ENCODE data around the gene GRIA3. TPM values are rescaled to one million over a fixed set of nuclear protein-coding genes. Genes with fewer than 3 reads are reported as not detected.
"Not testable (repeated sequence)": the region's sequence is repeated elsewhere in the genome, so short reads cannot be mapped to it uniquely, and the experiment has no call there.

The GRIA3 gene
- total and polyA plus RNA-seq, 9 donors, result 1.2 to 11.2 (median 4.2) TPM

DNA sequence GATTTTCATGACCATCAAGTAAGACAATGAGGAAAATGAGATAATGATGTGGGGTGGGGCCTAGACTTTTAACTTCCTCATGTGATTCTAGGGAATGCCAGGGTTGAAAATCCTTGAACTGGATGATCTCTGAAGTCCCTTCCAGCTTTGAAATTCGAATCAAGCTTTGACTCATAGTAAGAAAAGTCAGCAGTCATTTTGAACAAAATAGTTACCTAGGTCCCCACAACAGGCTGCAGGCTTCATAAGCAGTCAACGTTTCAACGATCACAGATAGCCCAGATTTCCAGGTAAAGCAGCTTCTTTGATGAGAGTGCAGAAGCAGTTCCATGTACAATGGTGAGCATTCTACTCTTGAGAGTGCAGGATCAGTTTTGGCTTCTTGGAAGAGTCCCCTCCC lies 93.7 kb downstream of the GRIA3 start:
- Histone ChIP-seq H3K27ac (no peak overlapping the region), H3K4me3 (no peak overlapping the region), H3K36me3 (no peaks in the 10 kb centered on the region), H3K4me1 (ENCODE audit: insufficient read depth) (no peaks in the 10 kb centered on the region), H3K9me3 (no peaks in the 10 kb centered on the region), H3K27me3 (no peaks in the 10 kb centered on the region)
- 57 to 63% (median 61%) methylated on average over 3 of the region's 3 CpGs for WGBS, 3 donors
- no peak for TF ChIP-seq EP300 (IDR thresholded peaks at IDR 0.05)
- TF ChIP-seq POLR2A (IDR thresholded peaks at IDR 0.05), result no peak
- TF ChIP-seq, protein P1, sequence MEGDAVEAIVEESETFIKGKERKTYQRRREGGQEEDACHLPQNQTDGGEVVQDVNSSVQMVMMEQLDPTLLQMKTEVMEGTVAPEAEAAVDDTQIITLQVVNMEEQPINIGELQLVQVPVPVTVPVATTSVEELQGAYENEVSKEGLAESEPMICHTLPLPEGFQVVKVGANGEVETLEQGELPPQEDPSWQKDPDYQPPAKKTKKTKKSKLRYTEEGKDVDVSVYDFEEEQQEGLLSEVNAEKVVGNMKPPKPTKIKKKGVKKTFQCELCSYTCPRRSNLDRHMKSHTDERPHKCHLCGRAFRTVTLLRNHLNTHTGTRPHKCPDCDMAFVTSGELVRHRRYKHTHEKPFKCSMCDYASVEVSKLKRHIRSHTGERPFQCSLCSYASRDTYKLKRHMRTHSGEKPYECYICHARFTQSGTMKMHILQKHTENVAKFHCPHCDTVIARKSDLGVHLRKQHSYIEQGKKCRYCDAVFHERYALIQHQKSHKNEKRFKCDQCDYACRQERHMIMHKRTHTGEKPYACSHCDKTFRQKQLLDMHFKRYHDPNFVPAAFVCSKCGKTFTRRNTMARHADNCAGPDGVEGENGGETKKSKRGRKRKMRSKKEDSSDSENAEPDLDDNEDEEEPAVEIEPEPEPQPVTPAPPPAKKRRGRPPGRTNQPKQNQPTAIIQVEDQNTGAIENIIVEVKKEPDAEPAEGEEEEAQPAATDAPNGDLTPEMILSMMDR (IDR thresholded peaks at IDR 0.05), result no peak
- no peak for DNase-seq
- intact Hi-C loops (cut with DNase I), result no loop called here

DNA sequence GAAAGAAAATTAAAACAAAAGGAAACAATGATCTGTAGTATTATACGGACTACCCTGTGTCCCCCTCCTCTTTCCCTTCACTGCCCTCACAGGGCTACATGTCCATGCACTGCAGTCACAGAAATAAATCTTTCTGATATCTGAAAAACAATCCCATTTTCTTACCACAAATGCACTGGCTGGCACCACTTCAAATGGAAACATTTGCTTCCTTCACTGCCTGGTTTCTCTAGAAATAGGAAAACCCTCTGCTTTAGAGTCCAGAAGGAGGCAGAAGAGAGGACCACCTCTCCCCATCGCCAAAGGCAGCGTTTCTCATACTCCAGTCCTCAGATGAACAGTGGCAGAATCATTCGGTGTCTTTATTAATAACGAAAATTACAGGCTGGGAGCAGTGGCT lies 98.2 kb downstream of the GRIA3 start:
- DNase-seq, result no peak
- intact Hi-C loops (cut with DNase I), result no loop called here
- Histone ChIP-seq H3K4me3 (no peak overlapping the region), H3K27me3 (no peaks in the 10 kb centered on the region), H3K27ac (no peak overlapping the region), H3K4me1 (ENCODE audit: insufficient read depth) (no peaks in the 10 kb centered on the region), H3K36me3 (no peaks in the 10 kb centered on the region), H3K9me3 (no peaks in the 10 kb centered on the region)
- TF ChIP-seq EP300 (IDR thresholded peaks at IDR 0.05), result no peak
- TF ChIP-seq, protein P1 (IDR thresholded peaks at IDR 0.05), result no peak
- no peak for TF ChIP-seq POLR2A (IDR thresholded peaks at IDR 0.05)
- 67 to 74% (median 73%) methylated on average over 5 of the region's 5 CpGs for WGBS, 3 donors

DNA sequence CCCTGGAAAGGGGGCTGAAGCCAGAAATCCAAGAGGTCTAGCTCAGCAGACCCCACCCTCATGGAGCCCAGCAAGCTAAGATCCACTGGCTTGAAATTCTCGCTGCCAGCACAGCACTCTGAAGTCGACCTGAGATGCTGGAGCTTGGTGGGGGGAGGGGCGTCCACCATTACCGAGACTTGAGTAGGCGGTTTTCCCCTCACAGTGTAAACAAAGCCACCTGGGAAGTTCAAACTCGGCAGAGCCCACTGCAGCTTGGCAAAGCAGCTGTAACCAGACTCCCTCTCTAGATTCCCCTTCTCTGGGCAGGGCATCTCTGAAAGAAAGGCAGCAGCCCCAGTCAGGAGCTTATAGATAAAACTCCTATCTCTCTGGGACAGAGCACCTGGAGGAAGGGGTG lies 99.3 kb downstream of the GRIA3 start:
- H3K36me3 ChIP-seq; H3K4me3 ChIP-seq; H3K9me3 ChIP-seq; intact Hi-C loops (cut with DNase I); H3K27me3 ChIP-seq; H3K4me1 ChIP-seq (ENCODE audit: insufficient read depth); H3K27ac ChIP-seq; DNase-seq: not testable (repeated sequence)
- 39 to 49% (median 44%) methylated on average over 6 of the region's 6 CpGs for WGBS, 3 donors

DNA sequence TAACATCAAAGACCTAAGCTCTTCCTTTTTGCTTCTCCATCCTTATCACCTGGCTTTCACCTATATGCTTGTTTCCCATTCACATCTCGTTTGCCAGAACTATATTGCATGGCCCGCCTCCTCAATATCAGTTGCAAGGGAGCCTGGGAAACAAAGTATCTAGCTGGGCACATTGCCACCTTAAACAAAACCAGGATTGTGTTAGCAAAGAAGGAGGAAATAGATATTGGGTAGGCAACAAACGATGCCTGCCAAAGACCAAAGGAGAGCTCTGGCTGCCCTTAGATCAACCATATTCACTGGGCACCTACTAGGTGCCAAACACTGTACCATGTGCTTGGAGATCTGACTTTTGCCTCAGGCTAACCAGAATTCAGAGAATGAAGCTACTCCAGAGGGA lies 107.5 kb downstream of the GRIA3 start:
- no peak overlapping the region for H3K4me3 ChIP-seq
- TF ChIP-seq, protein P1 (IDR thresholded peaks at IDR 0.05), result no peak
- TF ChIP-seq EP300 (IDR thresholded peaks at IDR 0.05) (no peak), POLR2A (IDR thresholded peaks at IDR 0.05) (no peak)
- no peak overlapping the region for H3K27ac ChIP-seq
- no peaks in the 10 kb centered on the region for H3K9me3 ChIP-seq
- no peaks in the 10 kb centered on the region for H3K27me3 ChIP-seq
- H3K36me3 ChIP-seq, result no peaks in the 10 kb centered on the region
- no peak for DNase-seq
- intact Hi-C loops (cut with DNase I), result no loop called here
- 24 to 31% (median 27%) methylated on average over 3 of the region's 3 CpGs for WGBS, 3 donors
- no peaks in the 10 kb centered on the region for H3K4me1 ChIP-seq (ENCODE audit: insufficient read depth)

DNA sequence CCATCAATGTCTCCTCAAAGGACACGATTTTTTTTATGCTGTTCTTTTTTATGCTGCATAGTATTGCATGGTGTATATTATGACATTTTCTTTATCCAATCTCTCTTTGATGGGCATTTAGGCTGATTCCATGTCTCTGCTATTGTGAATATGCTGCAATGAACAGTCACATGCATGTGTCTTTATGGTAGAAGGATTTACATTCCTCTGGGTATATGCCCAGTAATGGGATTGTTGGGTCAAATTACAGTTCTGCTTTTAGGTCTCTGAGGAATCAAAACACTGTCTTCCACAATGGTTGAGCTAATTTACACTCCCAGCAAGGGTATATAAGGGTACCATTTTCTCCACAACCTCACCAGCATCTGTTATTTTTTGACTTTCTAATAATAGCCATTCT lies 113.9 kb downstream of the GRIA3 start:
- Histone ChIP-seq H3K9me3 (no peaks in the 10 kb centered on the region), H3K36me3 (no peaks in the 10 kb centered on the region), H3K27ac (no peak overlapping the region), H3K4me3 (no peak overlapping the region), H3K4me1 (ENCODE audit: insufficient read depth) (no peaks in the 10 kb centered on the region), H3K27me3 (no peaks in the 10 kb centered on the region)
- WGBS, 3 donors, result 42 to 60% (median 47%) methylated on average over 1 of the region's 1 CpG
- DNase-seq, result no peak
- intact Hi-C loops (cut with DNase I), result no loop called here
- TF ChIP-seq POLR2A (IDR thresholded peaks at IDR 0.05), result no peak
- TF ChIP-seq, protein P1 (IDR thresholded peaks at IDR 0.05), result no peak
- TF ChIP-seq EP300 (IDR thresholded peaks at IDR 0.05), result no peak
